ENCODE results near the gene CREM.

- TF ChIP-seq POLR2A (IDR thresholded peaks at IDR 0.05; ENCODE audit: low read depth, low read length): no peak
- no peak for TF ChIP-seq POLR2AphosphoS5 (IDR thresholded peaks at IDR 0.05; ENCODE audit: low read depth, low read length)
- no peak for TF ChIP-seq POU2F2 (IDR thresholded peaks at IDR 0.05; ENCODE audit: low read depth, low read length)
- no peak for TF ChIP-seq SPI1 (IDR thresholded peaks at IDR 0.05; ENCODE audit: low read depth, low read length)
- TF ChIP-seq TAF1 (IDR thresholded peaks at IDR 0.05; ENCODE audit: low read depth, low read length): no peak
Observed at GRCh38 chr10:35251373-35252100, 124.9 kb downstream of the CREM start.

Measured in GM12891 (cell line).